ENCODE results near the gene LZTS3. TPM values are rescaled to one million over a fixed set of nuclear protein-coding genes. Genes with fewer than 3 reads are reported as not detected.

Gene LZTS3
- total and polyA plus RNA-seq, 2 of the 8 experiments (the other 6 are each of a cell fraction or from before 2014, with no cell fraction given) = 31.8 to 33.5 TPM

DNA sequence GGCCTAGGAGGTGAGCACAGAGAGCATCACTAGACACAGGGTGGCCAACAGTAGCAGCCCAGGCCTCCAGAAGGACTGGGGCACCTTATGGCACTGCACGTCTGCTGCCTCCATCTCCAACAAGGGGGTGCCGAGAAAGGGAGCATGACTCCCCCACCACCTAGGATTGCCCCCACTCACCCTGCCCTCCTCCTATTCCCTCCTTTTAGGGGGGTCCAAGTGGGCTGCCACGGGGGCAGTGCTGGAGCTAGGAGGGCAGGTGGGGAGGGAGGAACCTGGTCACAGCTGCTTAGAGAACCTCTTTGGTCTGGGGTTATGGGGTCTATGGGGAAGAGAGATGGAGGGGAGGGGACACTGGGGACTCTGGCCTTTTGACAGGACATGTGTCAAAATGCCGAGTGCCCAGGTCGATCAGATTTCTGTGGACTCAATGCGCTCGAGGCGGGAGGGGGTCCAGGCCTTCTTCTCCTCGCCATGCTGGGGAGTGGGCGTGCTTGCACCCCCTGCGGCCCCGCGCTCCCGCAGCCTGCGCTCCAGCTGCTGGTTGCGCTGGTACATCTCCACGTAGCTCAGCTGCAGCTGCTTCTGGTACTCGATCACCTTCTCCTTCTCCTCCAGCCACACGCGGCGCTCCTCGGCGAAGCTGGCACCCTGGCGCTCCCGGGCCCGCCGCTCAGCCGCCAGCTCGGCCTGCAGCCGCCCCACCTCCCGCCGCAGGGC, 9.1 kb downstream of the LZTS3 start:
- no peak overlapping the region for H3K56ac ChIP-seq (replicated peaks; ENCODE audit: insufficient read length, low read depth, low read length)
- H3K4me3 ChIP-seq (ENCODE audit: extremely low read depth in 1 of 4, insufficient read depth in 2 of 4, low read depth in 3 of 4, low read length in 4 of 4) = no peak overlapping the region
- H4K91ac ChIP-seq (replicated peaks; ENCODE audit: insufficient read length, low read length) = no peak overlapping the region
- H4K5ac ChIP-seq (ENCODE audit: insufficient read length, low read depth, low read length) = no peak overlapping the region
- no peak overlapping the region for H3K27ac ChIP-seq (ENCODE audit: low read depth, low read length)
- H3K23me2 ChIP-seq (ENCODE audit: low read depth, low read length) = peaks cover 7% of the 10 kb centered on the region; the same call in 1 of the 2 replicates
- H3K27me3 ChIP-seq (replicated peaks in 1 of 4; ENCODE audit: control insufficient read depth in 3 of 4, extremely low read depth in 1 of 4, insufficient read depth in 3 of 4, low read length in 3 of 4) = no peaks in the 10 kb centered on the region; a peak in 1 of 7 replicates
- no peak overlapping the region for H3K4ac ChIP-seq (replicated peaks; ENCODE audit: insufficient read length, low read depth, low read length)
- no peak overlapping the region for H2BK12ac ChIP-seq (ENCODE audit: low read depth, low read length)
- no peak overlapping the region for H2BK15ac ChIP-seq (ENCODE audit: low read length)
- peaks cover 0 to 15% (median 2%) of the 10 kb centered on the region in 4 experiments; a peak in 5 of 8 replicates for H3K36me3 ChIP-seq (ENCODE audit: control insufficient read depth in 2 of 4, insufficient read depth in 4 of 4, low read length in 3 of 4)
- DNase-seq (ENCODE audit: low read depth in 1 of 2, low spot score in 2 of 2) (no peak), FAIRE-seq (no peak)
- no peak overlapping the region for H2BK120ac ChIP-seq (replicated peaks; ENCODE audit: low read depth, low read length)
- no peak overlapping the region for H2AK5ac ChIP-seq (ENCODE audit: low read depth, low read length)
- H3K18ac ChIP-seq (ENCODE audit: extremely low read depth, low read length) = no peak overlapping the region
- H3K23ac ChIP-seq (ENCODE audit: insufficient read length) = no peak overlapping the region
- no peak overlapping the region; the same call in 1 of the 2 replicates for H4K8ac ChIP-seq (ENCODE audit: extremely low read depth, insufficient read depth, low read length)
- peaks cover under 1 to 3% of the 10 kb centered on the region in 2 experiments; a peak in 3 of 4 replicates for H3K79me2 ChIP-seq (ENCODE audit: control insufficient read depth in 1 of 2, insufficient read depth in 2 of 2, low read length in 2 of 2)
- H3K9me3 ChIP-seq (ENCODE audit: insufficient read depth in 2 of 2, low read depth in 1 of 2, low read length in 1 of 2) = no peaks in the 10 kb centered on the region
- no peak overlapping the region for H3K4me2 ChIP-seq (ENCODE audit: insufficient read depth in 1 of 2, low read depth in 2 of 2, low read length in 2 of 2)
- H4K20me1 ChIP-seq (replicated peaks in 1 of 2; ENCODE audit: control insufficient read depth in 1 of 2, insufficient read depth in 2 of 2, low read length in 2 of 2) = peaks cover 0 to under 1% of the 10 kb centered on the region in 2 experiments
- H3K4me1 ChIP-seq (replicated peaks in 1 of 4; ENCODE audit: control insufficient read depth in 3 of 4, insufficient read depth in 4 of 4, low read length in 3 of 4) = peaks cover 5 to 20% (median 16%) of the 10 kb centered on the region in 4 experiments
- H3K79me1 ChIP-seq (ENCODE audit: low read depth, low read length) = no peaks in the 10 kb centered on the region; the same call in 1 of the 2 replicates
- H3K9ac ChIP-seq (replicated peaks in 1 of 4; ENCODE audit: extremely low read depth in 1 of 4, low read depth in 3 of 4, low read length in 3 of 4) = no peak overlapping the region
- H2BK5ac ChIP-seq (ENCODE audit: low read depth, low read length) = no peak overlapping the region
- 94% methylated on average over 10 of the region's 32 CpGs; no CpG with 5 or more reads in 1 of the 2 experiments for WGBS, 2 experiments (ENCODE audit: extremely low coverage in 1 of 2, insufficient coverage in 1 of 2, insufficient read length in 1 of 2, insufficient replicate concordance in 2 of 2, low coverage in 1 of 2, low lambda C conversion rate in 2 of 2, missing lambda C conversion rate in 1 of 2)
- H2BK20ac ChIP-seq (ENCODE audit: low read length) = no peak overlapping the region
- no peak overlapping the region for H2AFZ ChIP-seq (ENCODE audit: low read length)
- CTCF ChIA-PET (ENCODE audit: partially characterized antibody) = interaction anchor here (1.0 to 1.4 kb wide), 3 partner anchors 55 to 94 kb away, joined by 4 to 5 read pairs (median 4); no protein-coding TSS in a partner anchor
- POLR2A ChIA-PET (ENCODE audit: partially characterized antibody) = interaction anchor here (1.2 to 2.5 kb wide), 2 partner anchors 8 to 53 kb away, joined by 4 to 19 read pairs; partner anchors contain the start of gene LZTS3
- no peak overlapping the region for H3K14ac ChIP-seq (ENCODE audit: insufficient read length)
- no peak for TF ChIP-seq KDM1A (IDR thresholded peaks at IDR 0.05; ENCODE audit: borderline replicate concordance, low read length)
- TF ChIP-seq BACH1 (IDR thresholded peaks at IDR 0.05; ENCODE audit: low read length) = no peak
- no peak for TF ChIP-seq TCF12 (IDR thresholded peaks at IDR 0.05; ENCODE audit: low read depth, low read length)
- no peak for TF ChIP-seq POLR2AphosphoS5 (IDR thresholded peaks at IDR 0.05; ENCODE audit: low read depth, low read length)
- no peak for TF ChIP-seq ZNF274 (IDR thresholded peaks at IDR 0.05; ENCODE audit: borderline replicate concordance, extremely low read depth, low read length)
- no peak for TF ChIP-seq YY1 (IDR thresholded peaks at IDR 0.05; ENCODE audit: low read depth, low read length)
- TF ChIP-seq CHD2 (IDR thresholded peaks at IDR 0.05; ENCODE audit: low read length) = no peak
- TF ChIP-seq EZH2 (IDR thresholded peaks at IDR 0.05; ENCODE audit: low read depth, low read length, severe bottlenecking) = no peak
- TF ChIP-seq EGR1 (IDR thresholded peaks at IDR 0.05; ENCODE audit: borderline replicate concordance, low read depth, low read length) = no peak
- TF ChIP-seq, protein P1, sequence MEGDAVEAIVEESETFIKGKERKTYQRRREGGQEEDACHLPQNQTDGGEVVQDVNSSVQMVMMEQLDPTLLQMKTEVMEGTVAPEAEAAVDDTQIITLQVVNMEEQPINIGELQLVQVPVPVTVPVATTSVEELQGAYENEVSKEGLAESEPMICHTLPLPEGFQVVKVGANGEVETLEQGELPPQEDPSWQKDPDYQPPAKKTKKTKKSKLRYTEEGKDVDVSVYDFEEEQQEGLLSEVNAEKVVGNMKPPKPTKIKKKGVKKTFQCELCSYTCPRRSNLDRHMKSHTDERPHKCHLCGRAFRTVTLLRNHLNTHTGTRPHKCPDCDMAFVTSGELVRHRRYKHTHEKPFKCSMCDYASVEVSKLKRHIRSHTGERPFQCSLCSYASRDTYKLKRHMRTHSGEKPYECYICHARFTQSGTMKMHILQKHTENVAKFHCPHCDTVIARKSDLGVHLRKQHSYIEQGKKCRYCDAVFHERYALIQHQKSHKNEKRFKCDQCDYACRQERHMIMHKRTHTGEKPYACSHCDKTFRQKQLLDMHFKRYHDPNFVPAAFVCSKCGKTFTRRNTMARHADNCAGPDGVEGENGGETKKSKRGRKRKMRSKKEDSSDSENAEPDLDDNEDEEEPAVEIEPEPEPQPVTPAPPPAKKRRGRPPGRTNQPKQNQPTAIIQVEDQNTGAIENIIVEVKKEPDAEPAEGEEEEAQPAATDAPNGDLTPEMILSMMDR (IDR thresholded peaks at IDR 0.05; ENCODE audit: control extremely low read depth in 1 of 3, insufficient read depth in 1 of 3, low read depth in 1 of 3, low read length in 3 of 3) = no peak

Data from H1 (cell line).